HepG2 (cell line): Measurements from ENCODE around the gene DGKG. TPM values are rescaled to one million over a fixed set of nuclear protein-coding genes. Genes with fewer than 3 reads are reported as not detected.

Experiments
- ATAC-seq: fragments of 200-7000 bp; cut with Tn5 transposase; 3 replicates; pipeline ENCODE4 v1.9.1; 2020; ENCODE audit warnings: mild to moderate bottlenecking, moderate library complexity
- BruUV-seq: library from RNA; stranded (reverse); fragments of 400-500 nt; replicated peaks from 2 replicates; lab custom pipeline; 2021; lab: Mats Ljungman, UMichigan
- CTCF ChIA-PET: fragments of 300-600 bp; formaldehyde crosslinking; extraction: SDS; loops from one replicate; lab custom pipeline; 2021; ENCODE audit warnings: low total read pairs, inconsistent platforms, low intra/inter-chr PET ratio; lab: Yijun Ruan, JAX
- POLR2A ChIA-PET: fragments of 350-600 bp; sonication (Branson Sonifier 250); formaldehyde crosslinking; loops from one replicate; lab custom pipeline; 2020; ENCODE audit warnings: antibody characterized with exemption, inconsistent platforms; lab: Yijun Ruan, JAX
- DNase-seq: peaks from one replicate; pipeline ENCODE4 v3.0.0-alpha.2; 2015; ENCODE audit warnings: low spot score
- FAIRE-seq: peaks from 3 replicates; lab custom pipeline; 2011; peaks lifted over from hg19 to GRCh38; lab: Jason Lieb, UNC
- H2AFZ ChIP-seq: one replicate; pipeline ENCODE4 v1.6.1; 2011; ENCODE audit warnings: low read length, inconsistent platforms
- H3K27ac ChIP-seq: fragments of 300-600 bp; 3 replicates; pipeline ENCODE4 v1.8.0; 2011; ENCODE audit warnings: mixed run types, mild to moderate bottlenecking, mixed read lengths, low read length, inconsistent platforms; ENCODE audit not compliant: insufficient read depth; ENCODE audit errors: extremely low read length
- H3K27me3 ChIP-seq, 2 experiments: fragments of 200-600 bp in 1 of 2; 2 replicates in 1 of 2; 3 replicates in 1 of 2; pipeline versions ENCODE4 v1.6.0 to v1.8.0; 2011; ENCODE audit warnings: low read length in 2 of 2, mild to moderate bottlenecking in 2 of 2, moderate library complexity in 2 of 2, inconsistent platforms in 1 of 2; ENCODE audit not compliant: insufficient read depth in 2 of 2, control insufficient read depth in 1 of 2
- H3K36me3 ChIP-seq, 2 experiments: fragments of 200-600 bp in 1 of 2; replicated peaks in 1 of 2; 2 replicates in 1 of 2; 3 replicates in 1 of 2; pipeline versions ENCODE4 v1.5.1 to v1.8.0; 2011; ENCODE audit warnings: low read length in 2 of 2, inconsistent platforms in 1 of 2; ENCODE audit not compliant: insufficient read depth in 2 of 2, control insufficient read depth in 1 of 2
- H3K4me1 ChIP-seq: 2 replicates; pipeline ENCODE4 v1.5.1; 2012; ENCODE audit warnings: low read length, inconsistent platforms; ENCODE audit not compliant: insufficient read depth
- H3K4me2 ChIP-seq: 2 replicates; pipeline ENCODE4 v1.6.0; 2011; ENCODE audit warnings: low read depth, low read length, inconsistent platforms
- H3K4me3 ChIP-seq, 3 experiments: fragments of 200-600 bp in 1 of 3; sonication (generic), shearing (Covaris generic) in 1 of 3; replicated peaks in 1 of 3; 2 replicates each; pipeline ENCODE4 v1.5.1; 2011 to 2016; ENCODE audit warnings: low read length in 3 of 3, inconsistent platforms in 2 of 3, low read depth in 2 of 3, mild to moderate bottlenecking in 2 of 3, control low read depth in 1 of 3, mixed read lengths in 1 of 3; ENCODE audit not compliant: insufficient read depth in 1 of 3
- H3K79me2 ChIP-seq: one replicate; pipeline ENCODE4 v1.6.1; 2011; ENCODE audit warnings: low read length, inconsistent platforms; ENCODE audit not compliant: insufficient read depth
- H3K9ac ChIP-seq: 2 replicates; pipeline ENCODE4 v1.6.0; 2011; ENCODE audit warnings: mild to moderate bottlenecking, low read depth, low read length, inconsistent platforms; ENCODE audit not compliant: insufficient read depth
- H3K9me3 ChIP-seq: 2 replicates; pipeline ENCODE4 v1.5.1; 2012; ENCODE audit warnings: mild to moderate bottlenecking, low read length
- H4K20me1 ChIP-seq: 2 replicates; pipeline ENCODE4 v1.6.0; 2011; ENCODE audit warnings: inconsistent platforms, mild to moderate bottlenecking, low read length, moderate library complexity; ENCODE audit not compliant: insufficient read depth
- RFX3 ChIP-seq: IDR thresholded peaks from 2 replicates; pipeline ENCODE4 v1.6.1; 2016; ENCODE audit warnings: missing biosample characterization, missing genetic modification reagents
- ZNF567 ChIP-seq: sonication (generic); formaldehyde crosslinking; IDR thresholded peaks from 2 replicates; pipeline ENCODE4 v1.8.1; 2023; ENCODE audit warnings: mild to moderate bottlenecking, missing genetic modification reagents, borderline replicate concordance
- ZSCAN12 ChIP-seq: sonication (generic); formaldehyde crosslinking; IDR thresholded peaks from 2 replicates; pipeline ENCODE4 v1.9.0; 2021; ENCODE audit warnings: mild to moderate bottlenecking, missing genetic modification reagents
- WGBS: methylation state at CpG from one replicate; pipeline ENCODE4 v1.1.6; 2017; ENCODE audit warnings: low lambda C conversion rate; 5-methylcytosine and 5-hydroxymethylcytosine counted together
- in situ Hi-C: cut with HindIII; loops from 2 replicates; pipeline ENCODE4 v1.10.0; 2017; ENCODE audit warnings: low pct_unique_long_range_greater_than_20kb; ENCODE audit not compliant: extremely low pct_ligation_motif_present
- intact Hi-C: fragments of 100-400 bp; cut with micrococcal nuclease; formaldehyde crosslinking; loops from one replicate; pipeline ENCODE4 v1.10.0; 2022; ENCODE audit not compliant: unreplicated experiment
- polyA plus RNA-seq, 8 experiments: library from polyadenylated mRNA; depleted of rRNA in 3 of 8; stranded (reverse) in 7 of 8; unstranded in 1 of 8; fragments of >200 nt; fragmentation: Illumina TruSeq in 4 of 8; extraction: Trizol in 4 of 8; gene quantifications; 2 replicates each; pipeline versions ENCODE4 v1.2.1 to v1.2.3, GENCODE V29; 2011 to 2016; ENCODE audit warnings: low read depth in 4 of 8, missing spikeins in 1 of 8, mixed read lengths in 1 of 8; ENCODE audit not compliant: insufficient read depth in 1 of 8
- total RNA-seq, 5 experiments: library from RNA; depleted of rRNA; stranded (reverse); fragments of >200 nt; fragmentation: Illumina TruSeq; extraction: Trizol; gene quantifications; 2 replicates each; pipeline ENCODE4 v1.2.3, GENCODE V29; 2016; ENCODE audit warnings: low read depth in 1 of 5
- TF ChIP-seq, protein P1 (sequence below): sonication (generic); formaldehyde crosslinking; IDR thresholded peaks from 2 replicates; pipeline ENCODE4 v1.4.0; 2020; ENCODE audit warnings: missing genetic modification reagents, borderline replicate concordance

DGKG gene
- total and polyA plus RNA-seq, 2 of the 13 experiments (the other 11 are each of a cell fraction or from before 2014, with no cell fraction given) = 3.8 to 6.2 TPM

DNA sequence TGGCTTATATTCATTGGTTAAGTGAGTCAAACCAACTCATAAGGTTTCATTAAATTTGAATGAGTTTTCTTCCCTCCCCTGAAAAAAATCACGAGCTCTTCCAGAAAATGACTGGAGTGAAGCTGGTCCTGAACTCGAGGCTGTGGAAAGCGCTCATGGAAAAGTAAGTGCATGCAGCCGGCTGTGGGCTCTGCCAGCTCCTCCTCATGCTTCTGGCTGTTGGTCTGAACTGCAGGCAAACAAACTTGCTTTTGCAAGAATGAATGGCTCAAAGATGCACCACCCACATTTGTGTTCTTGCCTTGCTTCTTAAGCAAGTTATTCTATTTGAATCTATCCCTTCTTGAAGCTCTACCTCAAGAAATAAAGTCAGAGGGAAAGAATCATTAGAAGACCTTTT is 259.3 kb downstream of the DGKG start (continued):
- TF ChIP-seq, protein P1, sequence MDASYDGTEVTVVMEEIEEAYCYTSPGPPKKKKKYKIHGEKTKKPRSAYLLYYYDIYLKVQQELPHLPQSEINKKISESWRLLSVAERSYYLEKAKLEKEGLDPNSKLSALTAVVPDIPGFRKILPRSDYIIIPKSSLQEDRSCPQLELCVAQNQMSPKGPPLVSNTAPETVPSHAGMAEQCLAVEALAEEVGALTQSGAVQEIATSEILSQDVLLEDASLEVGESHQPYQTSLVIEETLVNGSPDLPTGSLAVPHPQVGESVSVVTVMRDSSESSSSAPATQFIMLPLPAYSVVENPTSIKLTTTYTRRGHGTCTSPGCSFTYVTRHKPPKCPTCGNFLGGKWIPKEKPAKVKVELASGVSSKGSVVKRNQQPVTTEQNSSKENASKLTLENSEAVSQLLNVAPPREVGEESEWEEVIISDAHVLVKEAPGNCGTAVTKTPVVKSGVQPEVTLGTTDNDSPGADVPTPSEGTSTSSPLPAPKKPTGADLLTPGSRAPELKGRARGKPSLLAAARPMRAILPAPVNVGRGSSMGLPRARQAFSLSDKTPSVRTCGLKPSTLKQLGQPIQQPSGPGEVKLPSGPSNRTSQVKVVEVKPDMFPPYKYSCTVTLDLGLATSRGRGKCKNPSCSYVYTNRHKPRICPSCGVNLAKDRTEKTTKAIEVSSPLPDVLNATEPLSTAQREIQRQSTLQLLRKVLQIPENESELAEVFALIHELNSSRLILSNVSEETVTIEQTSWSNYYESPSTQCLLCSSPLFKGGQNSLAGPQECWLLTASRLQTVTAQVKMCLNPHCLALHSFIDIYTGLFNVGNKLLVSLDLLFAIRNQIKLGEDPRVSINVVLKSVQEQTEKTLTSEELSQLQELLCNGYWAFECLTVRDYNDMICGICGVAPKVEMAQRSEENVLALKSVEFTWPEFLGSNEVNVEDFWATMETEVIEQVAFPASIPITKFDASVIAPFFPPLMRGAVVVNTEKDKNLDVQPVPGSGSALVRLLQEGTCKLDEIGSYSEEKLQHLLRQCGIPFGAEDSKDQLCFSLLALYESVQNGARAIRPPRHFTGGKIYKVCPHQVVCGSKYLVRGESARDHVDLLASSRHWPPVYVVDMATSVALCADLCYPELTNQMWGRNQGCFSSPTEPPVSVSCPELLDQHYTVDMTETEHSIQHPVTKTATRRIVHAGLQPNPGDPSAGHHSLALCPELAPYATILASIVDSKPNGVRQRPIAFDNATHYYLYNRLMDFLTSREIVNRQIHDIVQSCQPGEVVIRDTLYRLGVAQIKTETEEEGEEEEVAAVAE (CRISPR knock-in tag) = no peak
- TF ChIP-seq RFX3 = no peak
- no peak for TF ChIP-seq ZSCAN12 (CRISPR knock-in tag)

DNA sequence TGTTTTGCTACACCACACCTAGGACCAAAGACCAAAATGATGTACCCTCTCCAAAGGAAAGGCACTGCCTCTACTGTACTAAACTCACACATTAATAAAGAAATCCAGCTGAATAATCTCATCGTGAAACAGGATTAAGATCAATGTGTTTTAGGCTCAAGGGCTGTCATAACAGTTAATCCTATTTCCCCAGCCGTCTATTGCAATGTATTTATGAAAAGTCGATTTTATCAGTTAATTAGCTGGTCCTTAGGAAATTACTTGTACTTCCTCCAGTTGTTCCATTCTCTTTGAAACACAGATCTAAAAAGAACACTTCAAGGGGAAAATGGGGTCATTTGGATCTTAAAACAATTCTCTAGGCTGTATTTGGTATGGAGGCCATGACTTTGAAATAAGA is 261.6 kb downstream of the DGKG start:
- WGBS = 91% methylated on average over 3 of the region's 3 CpGs
- peaks cover 67% of the 10 kb centered on the region for H3K79me2 ChIP-seq
- H2AFZ ChIP-seq = no peak overlapping the region
- POLR2A ChIA-PET = no interaction called here
- peaks cover 3 to 29% of the 10 kb centered on the region in 2 experiments; a peak in 4 of 5 replicates for H3K36me3 ChIP-seq
- H3K4me2 ChIP-seq = no peak overlapping the region
- no TSS peak for BruUV-seq
- CTCF ChIA-PET = no interaction called here
- H3K4me1 ChIP-seq = peaks cover 87% of the 10 kb centered on the region
- H3K27ac ChIP-seq = no peak overlapping the region
- in situ Hi-C loops (no loop called here), intact Hi-C loops (no loop called here)
- no peak for TF ChIP-seq ZNF567 (CRISPR knock-in tag)
- H3K27me3 ChIP-seq = no peaks in the 10 kb centered on the region
- H3K4me3 ChIP-seq = no peak overlapping the region
- no peaks in the 10 kb centered on the region for H3K9me3 ChIP-seq
- H3K9ac ChIP-seq = no peak overlapping the region
- FAIRE-seq = no peak
- H4K20me1 ChIP-seq = peaks cover 12% of the 10 kb centered on the region; the same call in 1 of the 2 replicates
- no peak for ATAC-seq
- no peak for DNase-seq
